HG03460 (cell line): ENCODE measurements around the gene ST8SIA5.

Source experiments
- ATAC-seq: cut with Tn5 transposase; IDR thresholded peaks from one replicate; pipeline ENCODE4 v1.9.1; 2021; ENCODE audit not compliant: unreplicated experiment

The ST8SIA5 gene

GRCh38 chr18:46675112-46675511, 81.7 kb downstream of the ST8SIA5 start:
- ATAC-seq: no peak

DNA sequence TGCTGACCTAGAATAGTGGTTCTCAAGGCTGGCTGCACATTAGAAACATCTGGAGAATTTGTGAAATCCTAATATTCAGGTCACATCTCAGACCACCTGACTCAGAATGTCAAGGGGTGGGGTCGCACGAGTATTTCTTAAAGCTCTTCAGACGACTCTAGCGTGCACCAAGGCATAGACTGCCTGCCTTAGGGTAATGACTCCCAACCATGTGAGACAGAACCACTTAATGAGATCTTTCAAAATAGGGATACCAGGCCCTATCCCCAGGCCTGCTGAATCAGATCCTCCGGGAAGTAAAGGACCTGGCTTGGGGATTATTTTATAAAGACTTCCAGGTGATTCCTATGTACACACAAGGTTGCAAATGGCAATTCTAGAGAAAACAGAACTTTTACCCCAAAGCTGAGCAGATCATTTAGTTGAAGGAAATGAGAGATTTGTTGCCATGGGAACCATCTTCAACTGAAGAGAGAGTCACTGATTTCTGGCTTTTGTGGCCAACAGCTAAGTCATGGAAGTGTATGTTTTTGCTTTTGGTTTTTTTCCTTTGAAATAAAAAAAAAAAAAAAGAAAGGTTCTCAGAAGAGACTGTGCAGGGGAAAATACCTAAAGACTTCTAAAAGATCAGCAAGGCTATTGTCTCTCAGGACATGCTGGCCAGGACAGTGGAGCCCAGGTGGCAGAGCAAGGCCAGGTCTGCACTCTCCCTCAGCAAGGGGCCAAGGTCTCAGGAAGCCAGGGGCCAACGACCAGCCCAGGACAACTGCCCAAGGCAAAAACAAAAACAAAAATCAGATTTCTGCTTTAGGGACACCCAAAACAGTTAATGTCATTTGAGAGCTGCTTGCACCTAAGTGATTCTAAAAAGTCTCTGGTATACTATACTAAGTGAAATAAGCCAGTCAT, 84.5 kb downstream of the ST8SIA5 start:
- ATAC-seq: no peak

DNA sequence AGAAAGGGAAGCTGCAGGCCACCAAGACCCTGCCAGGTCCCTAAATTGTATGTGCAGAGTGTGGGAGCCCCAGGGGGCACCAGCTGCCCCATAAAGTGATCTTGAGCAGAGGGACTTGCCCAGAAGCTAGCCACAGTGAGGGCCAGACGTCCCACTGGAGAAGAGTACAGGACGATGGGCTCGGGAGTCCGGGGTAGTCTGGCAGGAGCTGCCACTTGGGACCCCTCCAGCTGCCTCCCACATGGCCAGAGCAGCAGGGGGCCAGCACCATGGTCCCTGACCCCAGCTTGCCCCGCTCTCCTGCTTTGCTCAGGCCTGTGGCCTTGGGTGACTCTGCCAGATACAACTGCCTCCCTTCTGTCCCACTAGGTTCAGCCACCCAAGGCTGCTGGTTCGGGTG, 88.2 kb downstream of the ST8SIA5 start:
- ATAC-seq: no peak

- no peak for ATAC-seq
These were observed 88.7 kb downstream of the ST8SIA5 start for GRCh38 chr18:46668135-46668534.

- ATAC-seq: no peak
These were observed 93.3 kb downstream of the ST8SIA5 start for GRCh38 chr18:46663539-46663938.

DNA sequence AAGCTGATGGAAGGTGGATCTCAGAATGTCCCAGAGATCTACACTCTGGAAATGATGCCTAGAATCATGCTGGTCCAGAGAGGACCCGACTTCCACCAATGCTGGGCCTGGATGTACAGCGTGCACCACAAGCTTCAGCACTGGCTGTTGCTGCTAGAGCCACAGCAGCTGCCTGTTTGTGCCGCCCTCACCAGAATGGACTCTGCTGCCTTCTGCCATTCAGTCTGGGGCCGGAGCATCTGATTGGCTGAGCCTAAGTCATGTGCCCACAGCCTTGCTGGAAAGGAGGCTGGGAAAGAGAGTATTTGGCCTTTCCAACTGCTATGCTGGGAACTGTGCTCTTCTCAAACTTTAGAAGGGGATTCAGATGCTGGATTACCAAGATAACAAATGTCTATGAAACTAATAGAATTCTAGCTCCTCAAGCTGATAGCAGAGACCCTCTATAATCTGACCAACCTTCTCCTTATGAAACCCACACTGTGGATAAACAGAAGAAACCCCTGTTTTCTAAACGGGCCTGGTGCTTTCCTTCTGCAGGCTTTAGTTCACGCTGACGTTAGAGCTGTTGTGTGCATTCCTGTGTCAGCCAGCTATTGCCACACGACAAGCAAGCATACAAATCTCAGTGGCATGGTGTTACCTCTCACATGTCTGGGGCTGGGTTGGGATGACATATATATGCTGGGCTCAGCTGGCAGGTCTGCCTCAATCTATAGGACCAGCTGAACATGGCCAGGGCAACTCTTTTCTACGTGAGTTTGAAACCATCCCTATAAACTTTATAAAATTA, 95.7 kb downstream of the ST8SIA5 start:
- no peak for ATAC-seq

DNA sequence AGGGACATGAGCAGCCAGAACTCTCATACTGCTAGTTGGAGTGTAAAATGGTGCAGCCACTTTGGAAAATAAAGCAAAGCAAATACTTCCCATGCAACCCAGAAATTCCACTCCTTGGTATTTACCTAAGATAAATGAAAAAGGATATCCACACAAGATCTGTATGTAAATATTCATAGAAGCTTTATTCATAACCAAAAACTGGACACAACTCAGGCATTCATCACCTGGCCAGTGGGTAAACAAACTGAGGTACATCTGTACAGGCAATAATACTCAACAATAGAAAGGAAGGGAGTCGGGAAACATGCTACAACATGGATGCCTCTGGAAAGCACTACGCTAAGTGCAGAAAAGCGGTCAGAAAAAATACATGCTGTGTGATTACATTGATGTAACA, 97.4 kb downstream of the ST8SIA5 start:
- ATAC-seq: no peak

GRCh38 chr18:46657115-46657955, 99.5 kb downstream of the ST8SIA5 start, which contains the start of gene LOXHD1:
Gene LOXHD1, minus strand, starts transcription at chr18:46657220. Its CDS starts 187 bp downstream, at chr18:46657033.
- no peak for ATAC-seq

DNA sequence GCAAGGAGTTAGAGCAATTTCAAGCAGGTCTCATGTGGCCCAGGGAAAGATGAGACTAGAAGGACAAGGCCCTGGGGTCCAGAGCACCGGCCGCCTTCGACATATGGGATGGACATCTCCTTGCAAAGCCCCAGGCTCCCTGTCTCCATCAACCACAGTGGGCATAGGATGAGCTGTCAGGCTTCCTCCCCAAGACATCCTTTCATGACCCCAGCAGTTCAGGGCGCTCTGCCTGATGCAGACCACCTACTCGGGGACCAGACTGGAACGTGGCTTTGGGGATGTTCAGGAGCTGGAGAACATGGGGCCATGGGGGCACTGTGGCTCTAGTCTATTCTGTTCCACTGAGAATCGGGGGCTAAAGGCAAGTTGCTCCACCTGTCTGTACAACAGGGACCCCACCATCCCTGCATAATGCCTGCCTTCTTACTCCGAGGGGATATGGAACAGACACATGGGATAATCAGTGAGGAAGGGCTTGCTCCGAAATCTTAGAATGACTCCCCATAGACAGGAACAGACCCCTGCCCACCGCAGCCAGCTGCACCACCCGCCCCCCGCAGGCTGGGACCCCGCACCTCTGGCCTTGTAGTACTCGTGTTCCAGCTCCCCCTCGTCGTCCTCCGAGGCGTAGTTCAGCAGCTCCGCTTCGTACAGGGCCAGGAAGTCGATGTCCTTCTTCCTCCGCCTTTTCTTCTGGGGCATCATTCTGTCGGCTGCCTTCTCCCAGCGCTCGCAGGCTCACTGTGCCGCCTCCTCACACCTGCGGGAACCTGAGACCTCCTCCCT, 100.3 kb downstream of the ST8SIA5 start:
- no peak for ATAC-seq

- no peak for ATAC-seq
These were observed 104.5 kb downstream of the ST8SIA5 start for GRCh38 chr18:46652372-46652771.

DNA sequence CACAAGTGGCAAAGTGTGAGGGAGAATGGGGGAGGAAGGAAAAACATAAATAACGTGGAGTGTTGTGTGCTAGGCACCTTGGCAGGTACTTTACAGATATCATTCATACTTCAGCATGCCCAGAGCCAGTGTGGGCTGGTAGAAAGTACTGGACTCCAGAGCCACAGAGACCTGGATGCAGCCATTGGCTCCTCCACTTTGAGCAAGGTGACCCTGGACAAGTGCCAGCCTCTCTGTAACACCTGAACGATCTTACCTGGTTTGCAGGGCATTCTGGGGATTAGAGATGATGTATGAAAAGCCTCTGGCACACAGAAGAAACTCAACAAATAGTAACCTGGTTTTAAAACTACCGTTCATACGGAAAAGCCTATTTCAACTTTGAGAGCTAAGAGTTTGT, 106.2 kb downstream of the ST8SIA5 start:
- ATAC-seq: no peak

DNA sequence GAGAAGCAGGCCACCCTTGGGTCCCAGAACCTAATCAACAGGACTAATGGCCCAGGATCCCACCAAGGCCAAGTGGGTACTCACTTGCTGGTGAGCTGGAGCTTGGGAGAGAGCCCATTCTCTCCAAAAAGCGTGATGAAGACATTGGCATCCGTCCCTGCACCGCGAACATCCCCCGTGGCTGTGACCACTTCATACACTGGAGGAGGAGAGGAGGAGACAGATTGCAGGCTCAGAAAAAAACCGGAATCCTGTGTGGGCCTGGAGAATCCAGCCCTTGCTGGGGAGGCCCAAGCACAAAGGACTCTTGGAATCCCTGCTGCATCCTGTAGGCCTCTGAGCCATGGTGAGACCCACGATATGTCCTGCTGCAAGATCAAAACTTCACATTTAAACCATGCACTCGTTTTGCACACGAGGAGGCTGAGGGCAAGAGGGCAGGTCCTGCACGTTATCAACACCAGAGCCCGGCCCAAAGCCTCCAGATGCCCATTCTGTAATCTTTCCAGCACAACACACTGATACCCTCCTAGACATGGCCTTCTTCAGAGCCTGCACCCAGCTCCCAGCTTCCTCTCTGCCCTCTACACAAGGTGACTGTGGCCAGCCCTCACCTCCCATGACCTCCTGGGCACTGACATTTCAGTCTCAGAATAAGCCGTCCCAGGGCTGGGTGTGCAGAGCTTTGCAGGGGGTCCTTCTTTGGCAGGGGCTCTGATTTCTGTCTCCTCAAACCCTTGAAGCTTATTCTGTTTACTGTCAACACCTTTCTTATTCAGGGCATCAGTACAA, 107.6 kb downstream of the ST8SIA5 start:
- no peak for ATAC-seq

DNA sequence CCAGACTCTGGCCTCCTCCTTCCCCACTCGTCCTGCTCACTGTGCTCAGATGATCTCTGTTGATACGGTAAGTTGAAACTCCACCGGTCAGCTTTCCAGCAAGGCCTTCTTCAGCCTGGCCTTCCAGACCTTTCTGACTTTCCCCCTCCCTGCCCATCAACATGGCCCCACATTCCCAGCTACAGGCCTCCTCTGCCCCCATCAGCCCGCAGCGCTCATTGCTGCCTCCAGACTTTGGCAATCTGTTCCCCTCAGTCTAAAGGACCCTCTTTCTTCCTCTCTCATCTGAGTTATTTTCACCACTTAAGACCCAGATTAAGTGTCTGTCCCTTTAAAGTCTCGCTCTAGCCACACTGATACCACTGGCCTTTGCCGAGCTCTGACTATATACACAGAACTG, 110.4 kb downstream of the ST8SIA5 start:
- ATAC-seq: no peak

DNA sequence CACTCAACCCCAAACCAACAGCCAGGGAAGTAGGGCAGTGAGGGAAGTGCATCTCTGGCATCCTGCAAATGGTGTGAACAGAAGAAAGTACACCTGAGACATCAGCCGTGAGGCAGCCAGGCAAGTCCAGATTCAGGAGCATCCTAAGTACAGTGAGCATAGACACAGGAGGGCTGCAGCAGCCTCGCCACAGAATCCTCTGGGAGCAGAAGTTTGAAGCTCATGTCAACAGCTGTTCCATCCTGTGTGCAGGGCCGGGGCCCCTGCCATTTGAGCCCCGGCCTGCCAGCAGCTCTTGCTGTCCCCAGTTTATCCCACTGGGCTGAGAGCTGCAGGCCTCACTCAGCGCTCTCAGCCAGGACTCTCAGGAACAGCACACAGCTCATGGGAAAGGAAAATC, 114.3 kb downstream of the ST8SIA5 start:
- ATAC-seq: no peak

DNA sequence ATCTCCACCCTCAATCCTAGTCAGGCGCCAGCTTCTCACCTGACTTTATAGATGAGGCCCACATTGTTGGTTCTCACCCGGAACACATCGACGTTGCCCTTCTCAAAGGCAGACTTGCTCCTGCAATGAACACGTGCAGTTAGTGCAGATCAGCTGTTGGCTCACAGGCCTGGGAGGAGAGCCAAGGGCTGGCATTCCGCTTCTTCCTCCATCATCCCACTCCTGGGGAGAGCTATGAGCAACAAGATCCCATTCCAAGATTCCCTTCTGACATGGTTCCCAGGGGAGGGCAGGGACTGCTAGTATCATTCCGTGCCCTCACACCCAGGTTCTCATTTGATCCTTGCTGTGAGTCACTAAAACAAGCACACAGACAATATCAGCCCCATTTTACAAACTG, 114.9 kb downstream of the ST8SIA5 start:
- no peak for ATAC-seq

DNA sequence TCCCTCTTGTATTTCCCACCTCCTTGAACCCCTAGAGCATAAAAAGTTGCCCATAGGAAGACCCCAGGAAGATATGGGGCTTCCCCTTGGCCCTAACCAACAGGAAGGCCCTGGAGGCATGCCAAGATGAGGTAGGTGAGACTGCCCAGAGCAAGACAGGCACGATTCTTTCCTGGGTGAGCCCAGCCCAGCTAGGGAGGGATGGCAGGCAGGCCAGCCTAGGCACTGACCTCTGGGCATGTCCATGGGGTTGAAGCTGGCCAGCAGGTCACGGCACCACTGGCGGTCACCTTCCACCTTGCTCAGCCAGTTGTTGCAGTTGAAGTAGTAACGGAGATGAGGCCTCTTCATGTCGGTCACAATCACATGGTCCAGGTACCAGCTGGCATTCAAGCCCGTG, 117.5 kb downstream of the ST8SIA5 start:
- ATAC-seq: no peak

GRCh38 chr18:46636040-46636630, 120.7 kb downstream of the ST8SIA5 start:
- ATAC-seq: no peak

- no peak for ATAC-seq
These were observed 124.3 kb downstream of the ST8SIA5 start for GRCh38 chr18:46632401-46633071.

DNA sequence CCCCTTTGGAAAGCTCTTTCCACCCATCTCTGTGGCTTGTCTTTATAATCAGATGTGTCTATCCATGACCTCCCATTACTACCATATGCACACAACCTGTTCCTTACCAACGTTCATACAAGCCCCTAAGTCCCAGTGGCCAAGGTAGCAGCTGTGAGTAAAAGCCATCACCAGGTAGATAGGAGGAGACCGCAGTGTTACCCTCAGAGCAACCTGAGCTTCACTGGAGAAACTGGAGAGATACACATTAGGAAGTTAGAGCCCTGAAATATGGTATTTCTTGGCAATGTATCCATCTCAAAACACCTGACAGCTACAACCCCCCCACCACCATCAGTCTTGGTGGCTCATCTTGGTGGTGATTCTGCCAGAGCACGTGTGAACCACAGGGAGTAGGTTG, 125.9 kb downstream of the ST8SIA5 start:
- ATAC-seq: no peak
